GM19468 (cell line): ENCODE data around the gene GATA6.
"Not testable (repeated sequence)": the region's sequence is repeated elsewhere in the genome, so short reads cannot be mapped to it uniquely, and the experiment has no call there.

Experiments used
- ATAC-seq: cut with Tn5 transposase; IDR thresholded peaks from one replicate; pipeline ENCODE4 v1.9.1; 2021; ENCODE audit warnings: mild to moderate bottlenecking, moderate library complexity, moderate number of reproducible peaks; ENCODE audit not compliant: unreplicated experiment; ENCODE audit errors: extremely low read depth

Gene GATA6

DNA sequence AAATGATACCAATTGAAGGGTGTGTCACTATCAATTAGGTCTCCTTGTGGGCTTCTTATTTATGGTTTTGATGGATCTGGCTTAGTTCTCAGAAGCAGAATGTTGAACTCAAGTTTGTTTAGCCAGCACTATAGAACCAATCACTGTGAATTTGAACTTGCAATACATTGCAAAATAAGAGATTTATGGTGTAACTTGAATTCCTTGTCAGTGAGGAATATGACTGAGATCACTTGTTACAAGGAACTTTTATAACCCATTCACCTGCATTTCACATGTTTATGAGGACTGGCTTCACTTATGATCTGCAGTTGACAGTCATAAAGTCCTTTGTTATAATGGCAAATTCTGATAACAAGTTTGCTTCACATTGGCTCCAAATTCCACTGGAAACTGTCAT, 9.8 kb downstream of the GATA6 start:
- ATAC-seq: no peak

GRCh38 chr18:22179631-22180030, 10.2 kb downstream of the GATA6 start:
- no peak for ATAC-seq

DNA sequence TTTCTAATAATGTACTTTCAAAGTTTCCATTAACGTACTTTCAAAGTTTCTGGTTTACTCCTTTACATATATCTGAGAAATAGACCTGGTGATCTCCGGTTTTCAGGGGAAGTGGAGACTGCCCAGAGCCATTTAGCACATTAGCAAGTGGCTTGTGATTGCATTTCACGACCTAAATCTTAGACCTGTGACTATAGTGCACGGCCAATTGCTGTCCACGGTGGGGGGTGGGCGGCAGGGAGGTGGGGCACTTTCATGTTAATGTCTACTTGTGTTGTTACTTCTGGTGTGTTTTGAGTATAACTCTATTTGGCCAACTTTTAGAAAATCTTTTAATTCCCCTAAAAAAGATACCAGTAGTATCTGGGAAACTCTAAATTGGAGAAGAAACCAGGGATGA, 11.3 kb downstream of the GATA6 start:
- no peak for ATAC-seq

GRCh38 chr18:22182884-22183697, 13.7 kb downstream of the GATA6 start:
- no peak for ATAC-seq

GRCh38 chr18:22183698-22184170, 14.3 kb downstream of the GATA6 start:
- no peak for ATAC-seq

GRCh38 chr18:22184573-22184972, 15.2 kb downstream of the GATA6 start:
- not testable (repeated sequence) for ATAC-seq

DNA sequence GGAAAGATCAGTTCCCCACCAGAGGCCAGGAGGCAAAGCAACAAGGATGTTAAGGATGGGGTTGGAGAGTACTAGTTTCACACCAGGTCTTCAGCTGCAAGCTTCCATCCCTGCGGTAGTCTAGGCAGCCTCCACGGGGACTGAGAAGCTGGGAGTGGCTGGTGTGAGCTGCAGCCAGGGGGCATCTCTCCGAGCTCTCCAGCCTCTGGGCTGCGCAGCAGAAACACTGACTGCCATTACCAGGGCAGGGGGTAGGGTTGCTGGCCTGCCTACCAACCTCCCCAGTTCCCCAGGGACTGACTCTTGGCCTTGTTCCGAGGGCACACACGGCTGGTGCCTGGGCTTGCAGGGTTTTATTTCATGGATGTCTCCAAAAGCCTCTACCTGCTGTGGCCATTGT, 15.9 kb downstream of the GATA6 start:
- no peak for ATAC-seq

DNA sequence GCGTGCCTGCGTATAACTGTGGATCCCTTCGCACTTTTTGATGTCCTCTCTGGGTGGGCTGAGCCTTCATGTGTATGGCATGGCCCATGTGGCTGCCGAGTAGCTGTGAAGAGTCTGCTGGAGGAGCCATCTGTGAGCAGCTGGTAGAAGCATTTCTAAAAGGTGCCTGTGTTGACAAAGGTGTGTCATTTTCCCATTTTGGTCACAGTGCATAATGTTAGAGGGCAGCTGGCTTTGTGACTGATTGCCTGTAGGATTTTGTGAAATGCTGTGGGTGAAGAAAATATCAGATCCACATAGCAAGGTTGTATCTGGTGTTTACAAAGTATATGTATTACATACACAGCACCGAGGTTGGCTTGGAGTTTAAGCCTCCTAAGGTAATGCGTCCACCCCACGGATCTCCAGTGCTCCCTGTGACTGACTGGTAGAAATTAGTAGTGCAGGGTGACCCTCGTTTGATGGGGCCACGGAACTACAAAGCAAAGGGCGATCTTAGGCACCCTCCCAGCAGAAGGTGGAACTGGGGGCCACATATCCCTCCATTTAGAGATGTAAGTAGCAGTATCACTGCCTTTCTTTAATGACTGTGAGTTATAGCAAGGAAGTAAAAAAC, 16.5 kb downstream of the GATA6 start:
- no peak for ATAC-seq

- ATAC-seq: no peak
Measured at GRCh38 chr18:22186484-22186971, 17.1 kb downstream of the GATA6 start.

DNA sequence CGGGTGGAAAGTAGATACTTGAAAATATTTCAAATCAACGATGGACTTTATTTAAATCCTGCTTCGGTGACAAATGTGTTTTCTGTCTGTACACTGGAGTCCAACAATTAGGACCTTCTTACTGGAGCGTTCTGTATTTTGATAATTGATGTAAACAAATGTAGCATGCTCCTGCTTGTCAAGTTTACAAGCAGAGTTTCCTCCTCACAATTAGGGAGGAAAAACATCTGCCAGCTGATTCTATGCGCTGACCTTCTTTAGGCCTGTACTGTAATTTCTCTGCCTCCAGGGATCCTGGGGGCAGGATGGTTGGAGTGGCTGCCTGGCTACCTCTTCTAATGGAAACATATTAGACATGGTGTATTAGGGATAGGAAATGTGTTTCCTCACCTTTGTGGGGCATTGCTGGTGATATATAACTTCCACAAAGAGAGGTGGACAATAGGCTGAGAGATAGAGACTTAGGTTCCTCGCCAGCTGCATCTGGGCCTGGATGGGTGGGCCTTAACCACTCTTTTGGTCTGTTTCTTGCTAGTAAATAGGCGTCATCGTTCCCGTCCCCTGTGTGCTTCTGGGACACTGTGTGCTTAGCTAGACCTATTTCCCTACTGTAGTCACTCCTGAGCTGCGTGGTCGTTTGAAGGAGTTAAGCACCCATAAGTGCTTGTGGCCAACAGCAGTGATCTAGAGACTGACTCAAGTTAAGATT, 19.3 kb downstream of the GATA6 start:
- no peak for ATAC-seq

DNA sequence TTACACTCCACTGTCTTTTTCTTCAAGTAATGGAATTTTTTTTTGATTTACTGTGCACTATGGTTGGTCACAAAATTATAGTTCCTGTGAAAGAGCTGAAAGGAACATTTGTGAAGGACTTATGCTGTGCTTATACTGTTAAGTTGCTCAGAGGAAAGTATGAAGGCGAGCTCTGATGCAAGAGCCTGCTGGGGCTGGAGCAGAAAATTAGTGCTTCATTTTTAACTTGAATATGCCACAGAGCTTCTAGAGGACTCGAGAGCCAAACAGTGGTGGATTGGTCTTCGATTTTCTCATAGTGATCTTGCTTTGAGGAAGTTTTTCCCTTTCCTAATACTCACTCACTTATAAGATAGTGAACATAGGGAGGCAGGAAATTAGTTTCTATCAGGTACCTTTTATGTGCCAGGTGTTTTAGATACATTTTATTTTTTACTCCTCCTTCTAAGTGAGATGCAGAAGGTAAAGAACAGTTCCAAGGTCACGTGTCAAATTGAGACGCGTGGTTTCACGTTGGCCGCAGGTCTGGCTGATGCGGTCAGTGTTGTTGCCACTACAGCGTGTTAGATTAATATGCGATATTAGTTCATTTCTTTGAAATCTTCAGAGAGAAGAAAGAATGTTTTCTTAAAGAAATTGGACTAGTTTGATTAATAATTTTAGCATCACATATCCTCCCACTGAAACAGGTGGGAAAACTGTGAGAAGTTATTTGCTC, 20.2 kb downstream of the GATA6 start:
- ATAC-seq: no peak

DNA sequence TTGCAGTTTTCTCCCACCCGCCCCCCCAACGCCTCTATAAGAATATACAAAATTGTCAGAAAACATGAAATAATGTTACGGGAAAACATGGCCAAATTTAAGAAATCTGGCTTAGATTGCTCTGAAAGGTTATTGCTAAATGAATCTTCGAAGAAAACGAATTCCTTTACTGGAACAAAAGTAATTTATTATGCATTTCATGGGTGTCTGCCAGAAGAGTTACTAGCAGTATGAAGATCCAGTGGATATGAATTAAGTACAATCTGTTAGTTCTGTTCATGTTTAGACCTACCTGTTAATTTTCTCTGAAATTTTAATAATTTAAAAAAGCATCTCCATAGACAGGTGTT, 21.9 kb downstream of the GATA6 start:
- ATAC-seq: no peak

- no peak for ATAC-seq
Measured at GRCh38 chr18:22191923-22192322, 22.5 kb downstream of the GATA6 start.

- ATAC-seq: no peak
Measured at GRCh38 chr18:22193466-22193865, 24.1 kb downstream of the GATA6 start.

DNA sequence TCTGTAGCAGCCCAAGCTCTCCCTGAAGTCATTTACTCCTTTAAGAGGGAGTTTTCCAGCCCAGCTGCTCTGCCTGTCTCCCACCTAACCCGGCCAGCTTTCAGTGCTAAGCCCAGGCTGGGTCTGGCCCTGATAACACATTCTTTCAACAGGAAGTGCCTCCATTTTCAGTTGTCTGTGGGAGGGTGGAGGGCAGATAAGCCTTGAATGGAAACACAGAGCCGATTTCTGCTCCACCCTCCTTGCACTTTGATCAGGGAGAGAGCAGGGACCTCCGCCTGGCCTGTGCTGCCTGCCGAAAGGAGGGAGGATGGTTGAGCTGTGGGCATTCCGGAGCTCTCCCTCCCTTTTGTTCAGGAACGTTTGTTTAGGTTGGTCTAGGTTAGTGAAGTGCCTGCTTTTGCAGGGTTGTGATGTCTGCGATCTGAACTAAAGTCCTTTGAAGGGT, 24.8 kb downstream of the GATA6 start:
- ATAC-seq: no peak

DNA sequence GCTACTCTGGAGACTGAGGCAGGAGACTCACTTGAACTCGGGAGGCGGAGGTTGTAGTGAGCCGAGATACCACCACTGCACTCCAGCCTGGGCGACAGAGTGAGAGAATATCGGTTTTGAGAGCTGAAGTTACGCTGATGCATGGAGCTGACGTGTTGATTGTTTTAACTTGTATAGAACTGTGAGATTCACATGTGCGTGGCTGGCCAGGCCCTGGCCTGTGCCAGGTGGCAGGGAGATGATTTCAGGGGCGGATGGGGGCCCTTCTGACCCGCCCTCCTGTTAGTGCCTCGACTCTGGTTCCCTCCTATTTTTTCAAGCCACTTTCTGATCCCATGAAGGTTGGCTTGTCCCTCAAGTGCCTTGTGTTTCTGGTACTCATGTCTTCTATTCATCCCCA, 25.7 kb downstream of the GATA6 start:
- no peak for ATAC-seq

- ATAC-seq: not testable (repeated sequence)
Measured at GRCh38 chr18:22196943-22197342, 27.6 kb downstream of the GATA6 start.

GRCh38 chr18:22197668-22198067, 28.3 kb downstream of the GATA6 start:
- no peak for ATAC-seq

DNA sequence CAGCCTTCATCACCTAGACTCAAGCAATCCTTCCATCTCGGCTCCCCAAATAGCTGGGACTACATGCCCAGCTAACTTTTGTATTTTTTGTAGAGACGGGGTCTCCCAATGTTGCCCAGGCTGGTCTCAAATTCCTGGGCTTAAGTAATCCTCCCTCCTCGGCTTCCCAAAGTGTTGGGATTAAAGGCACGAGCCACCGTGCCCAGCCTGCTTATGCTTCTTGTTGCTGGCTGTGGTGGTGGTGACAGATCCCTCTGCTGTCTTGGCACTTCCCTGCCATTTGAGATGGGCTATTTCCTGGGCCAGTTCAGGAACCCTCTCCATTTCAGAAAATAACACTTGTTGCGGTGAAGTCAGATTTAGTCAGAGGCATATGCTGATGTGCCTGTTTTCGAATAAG, 28.8 kb downstream of the GATA6 start:
- ATAC-seq: no peak

DNA sequence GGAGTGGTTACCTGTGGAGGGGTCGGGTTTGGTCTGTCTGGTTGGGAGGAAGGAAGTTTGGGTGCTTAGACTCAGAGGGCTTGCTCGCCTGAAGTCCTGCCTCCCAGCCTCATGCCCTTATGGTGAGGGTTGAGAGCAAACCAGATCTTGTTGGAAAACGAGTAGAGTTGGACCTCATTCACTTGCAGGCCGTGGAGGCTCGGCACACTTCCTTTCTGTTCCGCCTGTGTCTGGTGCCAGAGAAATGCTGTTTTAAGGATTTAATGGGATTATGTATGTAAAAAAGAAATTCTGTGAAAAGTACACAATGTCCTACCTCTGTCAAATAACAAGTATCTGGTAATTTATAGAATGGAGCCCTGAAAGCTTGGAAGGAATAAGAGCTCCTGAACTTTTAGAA, 29.6 kb downstream of the GATA6 start:
- no peak for ATAC-seq
